Raji (cell line): ENCODE results near the gene CTTNBP2.

Experiments used
- POLR2A ChIP-seq: IDR thresholded peaks from 2 replicates; pipeline ENCODE4 v1.6.1; 2011; ENCODE audit warnings: low read depth, low read length, control low read depth; ENCODE audit not compliant: insufficient read depth

The CTTNBP2 gene

DNA sequence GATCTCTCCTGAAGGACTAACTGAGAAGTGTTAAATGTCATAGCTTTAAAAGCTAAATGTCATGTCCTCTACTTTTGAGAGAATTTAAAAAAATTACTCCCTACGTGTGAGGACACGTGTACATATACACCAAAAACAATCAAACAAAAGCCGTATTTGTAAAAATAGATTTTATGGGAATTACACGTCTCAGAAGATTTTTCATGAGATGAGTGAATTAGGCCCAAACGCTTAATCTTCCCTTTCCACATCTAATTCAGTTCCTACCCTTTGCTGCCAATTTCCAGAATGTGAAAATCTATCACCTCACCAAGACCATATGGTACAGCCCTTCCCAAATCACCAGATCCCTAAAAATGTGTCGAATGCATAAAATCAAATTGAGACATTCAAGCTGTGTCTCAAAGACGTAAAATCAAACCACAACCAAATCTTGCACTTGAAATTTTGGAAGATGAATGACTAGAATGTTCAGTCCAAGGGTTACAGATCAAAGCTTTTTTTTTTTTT is 1.0 kb upstream of the CTTNBP2 start:
- no peak for TF ChIP-seq POLR2A

DNA sequence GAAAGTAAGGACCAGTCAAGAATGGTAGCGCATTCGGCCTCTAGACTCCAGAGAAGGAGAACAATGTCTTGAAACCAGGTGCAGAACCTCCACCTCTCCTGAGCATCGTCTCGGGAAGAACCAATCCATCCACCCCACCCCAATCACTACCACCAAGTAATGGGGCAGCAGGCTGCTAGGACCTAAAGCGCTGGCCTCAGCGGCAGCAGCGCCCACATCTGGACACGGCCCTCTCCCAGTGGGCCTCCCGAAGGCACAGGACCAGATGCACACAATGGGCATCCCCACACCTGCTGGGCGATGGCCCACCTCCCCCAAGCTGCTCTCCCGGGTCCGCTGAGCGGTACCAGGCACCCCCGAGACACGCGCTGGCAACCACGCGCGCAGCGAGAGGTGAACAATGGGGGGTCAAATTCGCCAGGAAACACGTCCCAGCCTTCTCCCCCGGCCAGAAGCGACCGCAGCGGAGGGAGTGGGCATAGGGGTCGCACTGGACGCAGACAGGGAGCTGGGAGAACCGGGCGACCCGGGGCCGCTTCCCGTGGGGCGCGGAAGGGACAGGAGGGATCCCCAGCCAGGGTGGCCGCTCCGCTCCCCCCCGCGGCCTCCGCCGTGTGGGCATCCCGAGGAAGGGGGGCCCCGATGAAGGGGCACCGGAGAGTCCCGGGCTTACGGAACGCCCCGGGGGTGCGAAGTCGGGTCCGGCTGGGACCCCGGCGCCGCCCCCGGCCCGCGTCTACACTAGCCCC is 506 bp downstream of the CTTNBP2 start:
- no peak for TF ChIP-seq POLR2A

GRCh38 chr7:117871778-117872538 is 1.3 kb downstream of the CTTNBP2 start:
- no peak for TF ChIP-seq POLR2A

GRCh38 chr7:117871401-117871777 is 1.9 kb downstream of the CTTNBP2 start:
- no peak for TF ChIP-seq POLR2A

DNA sequence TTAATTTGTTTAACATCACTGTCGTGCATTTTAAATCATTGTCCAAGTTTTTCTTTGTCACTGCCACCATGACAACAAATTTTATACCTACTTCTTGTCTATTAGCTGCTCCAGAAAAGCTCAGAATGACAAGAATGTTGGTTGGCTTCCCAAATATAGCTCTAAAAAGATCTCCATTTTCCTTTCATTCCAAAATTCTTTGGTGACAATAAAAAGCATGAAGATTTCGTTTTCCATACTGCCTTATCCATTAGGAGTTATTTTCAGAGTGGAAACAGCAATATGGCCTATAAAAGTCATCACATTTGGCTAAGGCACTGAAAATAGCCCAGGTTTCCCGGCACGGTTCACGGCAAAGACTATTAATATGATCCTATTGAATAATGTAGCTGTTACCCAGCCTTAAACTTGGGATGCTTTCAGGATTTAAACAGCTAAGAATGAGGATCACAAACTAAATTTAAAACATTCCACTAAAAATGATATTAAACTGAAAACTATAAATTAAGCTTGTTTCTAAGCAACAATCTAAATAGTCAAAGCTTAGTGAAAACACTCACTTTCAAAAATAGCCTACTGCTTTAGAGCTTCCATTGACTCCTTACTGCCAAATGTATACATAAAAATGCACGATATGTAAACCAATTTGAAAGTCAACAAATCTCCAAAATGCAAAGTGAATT is 2.7 kb downstream of the CTTNBP2 start:
- no peak for TF ChIP-seq POLR2A

GRCh38 chr7:117869374-117869773 is 3.9 kb downstream of the CTTNBP2 start:
- TF ChIP-seq POLR2A: no peak

DNA sequence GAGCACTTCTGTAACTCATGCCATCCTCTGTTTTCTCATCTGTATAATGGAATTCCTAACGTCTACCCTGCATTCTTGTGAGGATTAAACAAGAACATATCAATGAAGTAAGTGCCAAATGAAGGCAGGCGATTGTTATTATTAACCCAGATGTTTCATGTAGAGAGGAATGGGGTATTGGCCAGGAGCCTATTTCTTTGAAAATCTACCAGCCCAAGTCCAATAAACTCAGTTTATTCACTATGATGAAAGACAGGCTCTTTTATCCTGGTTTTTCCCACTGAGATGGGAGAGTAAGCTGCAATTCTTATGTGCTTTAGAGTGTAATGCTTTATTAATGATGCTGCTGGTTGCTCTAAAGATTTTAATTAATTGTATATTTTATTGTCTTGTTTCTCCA is 9.6 kb downstream of the CTTNBP2 start:
- no peak for TF ChIP-seq POLR2A

GRCh38 chr7:117862378-117862777 is 10.9 kb downstream of the CTTNBP2 start:
- TF ChIP-seq POLR2A: no peak

DNA sequence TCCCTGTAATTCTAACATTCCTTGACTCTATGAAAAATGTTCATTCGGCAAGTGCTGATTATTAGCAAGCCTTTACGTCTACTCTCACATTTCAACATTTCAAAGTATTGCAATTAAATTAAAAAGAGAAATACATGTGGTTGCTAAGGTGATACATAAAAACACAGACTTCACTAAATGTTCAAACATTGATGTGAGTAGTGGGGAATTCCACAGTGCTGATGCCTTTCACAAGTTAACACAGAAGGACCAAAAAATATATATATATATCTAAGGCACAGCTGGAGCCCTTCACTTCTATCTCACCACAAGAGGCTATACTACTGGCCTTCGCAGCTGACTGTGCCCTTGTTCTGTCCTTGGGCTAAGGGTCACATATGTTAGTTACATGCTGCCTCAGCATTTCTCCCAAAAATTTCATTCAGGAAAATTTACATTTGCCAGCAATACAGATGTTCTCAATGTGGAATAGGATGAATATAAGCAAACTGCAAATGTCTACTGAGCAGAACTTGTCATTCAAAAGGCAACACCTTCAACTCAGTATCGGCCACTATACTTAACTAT is 13.9 kb downstream of the CTTNBP2 start:
- no peak for TF ChIP-seq POLR2A

DNA sequence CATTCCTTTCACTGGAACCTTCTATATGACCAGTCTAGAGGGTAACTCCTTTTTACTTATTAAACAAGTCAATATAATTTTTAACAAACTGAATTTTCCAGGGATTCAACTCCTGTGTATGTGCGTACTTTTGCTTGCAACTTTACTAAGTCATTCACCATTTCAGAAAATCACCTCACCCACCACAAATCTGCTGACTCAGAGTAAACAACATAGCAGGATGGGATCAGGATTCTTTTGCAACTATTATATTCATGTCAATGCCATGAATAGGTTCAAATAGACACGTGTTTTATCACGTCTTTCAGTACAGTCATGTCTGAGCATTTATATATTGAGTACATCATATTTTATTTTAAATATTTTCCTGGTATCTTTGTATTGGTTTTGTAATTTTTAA is 14.5 kb downstream of the CTTNBP2 start:
- no peak for TF ChIP-seq POLR2A

- no peak for TF ChIP-seq POLR2A
Observed at GRCh38 chr7:117857718-117858117, 15.5 kb downstream of the CTTNBP2 start.

GRCh38 chr7:117856196-117856595 is 17.0 kb downstream of the CTTNBP2 start:
- no peak for TF ChIP-seq POLR2A

- TF ChIP-seq POLR2A: no peak
Observed at GRCh38 chr7:117854186-117854585, 19.1 kb downstream of the CTTNBP2 start.

GRCh38 chr7:117848941-117849340 is 24.3 kb downstream of the CTTNBP2 start:
- no peak for TF ChIP-seq POLR2A

DNA sequence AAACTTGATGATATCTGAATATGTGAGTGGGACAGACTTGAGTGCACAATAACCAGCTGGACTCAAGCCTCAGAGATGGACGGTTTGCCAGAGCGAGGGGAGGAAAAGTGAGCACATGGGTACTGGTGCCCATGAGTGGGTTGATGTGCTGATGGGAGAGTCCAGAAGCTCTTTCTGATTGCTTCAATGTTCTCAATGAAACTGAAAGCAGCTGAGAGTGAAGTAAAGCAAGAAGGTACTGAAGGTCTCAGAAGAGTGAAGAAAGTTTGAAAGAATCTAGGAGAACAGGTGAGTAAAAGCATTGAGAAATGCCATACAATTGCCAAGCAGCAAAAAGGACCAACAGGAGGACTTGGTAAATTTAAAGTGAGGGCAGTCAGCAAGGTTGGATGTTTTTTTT is 28.6 kb downstream of the CTTNBP2 start:
- no peak for TF ChIP-seq POLR2A

DNA sequence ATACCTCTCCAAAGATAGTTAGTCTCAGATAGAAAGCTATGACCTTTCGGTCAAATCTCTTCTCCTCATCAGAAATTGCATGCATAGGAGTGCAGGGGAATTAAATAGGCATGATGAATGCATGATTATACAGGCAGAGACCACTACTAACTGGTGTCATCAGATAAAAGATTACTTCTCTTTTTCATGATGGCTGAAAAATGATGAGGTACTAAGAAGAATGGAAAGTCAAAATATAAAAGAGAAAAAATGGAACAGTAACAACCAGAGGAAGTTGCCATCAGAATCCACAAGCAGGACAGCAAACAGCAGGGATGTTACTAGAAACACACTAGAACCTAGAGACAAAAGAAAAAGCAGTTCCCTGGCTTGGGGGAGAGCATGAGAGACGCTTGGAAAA is 31.6 kb downstream of the CTTNBP2 start:
- no peak for TF ChIP-seq POLR2A

DNA sequence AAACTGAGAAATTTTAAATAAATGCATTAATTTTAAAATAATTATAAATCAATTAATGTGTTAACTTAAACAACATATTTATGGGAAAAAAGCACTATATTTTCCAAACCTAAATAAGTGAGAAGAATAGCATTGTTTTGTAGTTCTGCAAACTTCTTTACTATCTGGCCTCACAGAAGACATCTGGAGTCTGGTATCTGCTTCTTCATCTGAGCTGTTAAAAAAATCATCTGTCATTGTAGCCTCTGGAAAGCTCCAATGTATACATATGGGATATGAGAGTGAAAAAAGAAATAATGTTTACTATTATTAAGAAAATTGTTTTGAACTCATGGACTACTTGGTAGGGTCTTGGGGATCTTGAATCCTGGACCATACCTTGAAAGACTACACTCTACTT is 32.2 kb downstream of the CTTNBP2 start:
- TF ChIP-seq POLR2A: no peak
